ENCODE results near the gene IFIT5.
"Not testable (repeated sequence)": the region's sequence is repeated elsewhere in the genome, so short reads cannot be mapped to it uniquely, and the experiment has no call there.

Gene IFIT5

GRCh38 chr10:89410551-89410950, 3.8 kb upstream of the IFIT5 start:
- H3K27ac ChIP-seq (ENCODE audit: low read depth in 2 of 2, low read length in 2 of 2); H3K27me3 ChIP-seq (ENCODE audit: control insufficient read depth in 2 of 2, insufficient read depth in 2 of 2, low read length in 2 of 2): not testable (repeated sequence)

DNA sequence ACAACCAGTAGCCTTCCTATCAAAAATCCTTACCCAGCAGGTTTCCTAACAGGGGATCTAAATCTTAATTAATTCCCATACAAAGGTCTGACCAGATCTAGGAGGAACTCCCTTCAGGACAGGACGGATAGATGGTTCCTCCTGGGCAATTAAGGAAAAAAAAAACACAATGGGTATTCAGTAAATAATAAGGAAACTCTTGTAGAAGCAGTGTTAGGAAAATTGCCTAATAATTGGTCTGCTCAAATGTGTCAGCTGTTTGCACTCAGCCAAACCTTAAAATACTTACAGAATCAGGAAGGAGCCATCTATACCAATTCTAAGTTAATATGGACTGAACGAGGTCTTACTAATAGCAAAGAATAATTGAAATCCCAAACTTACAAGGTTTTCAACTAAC, 3.2 kb upstream of the IFIT5 start:
- H3K4me1 ChIP-seq (ENCODE audit: control insufficient read depth in 2 of 2, insufficient read depth in 2 of 2, low read length in 2 of 2) = peaks cover 10 to 13% of the 10 kb centered on the region in 2 donors
- H3K4me3 ChIP-seq (ENCODE audit: low read length in 2 of 2); H3K36me3 ChIP-seq (ENCODE audit: control insufficient read depth in 2 of 2, insufficient read depth in 2 of 2, low read length in 2 of 2); H3K27ac ChIP-seq (ENCODE audit: low read depth in 2 of 2, low read length in 2 of 2); H3K27me3 ChIP-seq (ENCODE audit: control insufficient read depth in 2 of 2, insufficient read depth in 2 of 2, low read length in 2 of 2); H3K9ac ChIP-seq (ENCODE audit: low read depth in 1 of 2, low read length in 2 of 2); H3K9me3 ChIP-seq (ENCODE audit: control insufficient read depth in 2 of 2, low read length in 2 of 2): not testable (repeated sequence)

More at GRCh38 chr10:89410551-89410950, 3.8 kb upstream of the IFIT5 start:
- H3K9ac ChIP-seq (ENCODE audit: low read depth in 1 of 2, low read length in 2 of 2); H3K4me1 ChIP-seq (ENCODE audit: control insufficient read depth in 2 of 2, insufficient read depth in 2 of 2, low read length in 2 of 2); H3K9me3 ChIP-seq (ENCODE audit: control insufficient read depth in 2 of 2, low read length in 2 of 2); H3K4me3 ChIP-seq (ENCODE audit: low read length in 2 of 2); H3K36me3 ChIP-seq (ENCODE audit: control insufficient read depth in 2 of 2, insufficient read depth in 2 of 2, low read length in 2 of 2): not testable (repeated sequence)

DNA sequence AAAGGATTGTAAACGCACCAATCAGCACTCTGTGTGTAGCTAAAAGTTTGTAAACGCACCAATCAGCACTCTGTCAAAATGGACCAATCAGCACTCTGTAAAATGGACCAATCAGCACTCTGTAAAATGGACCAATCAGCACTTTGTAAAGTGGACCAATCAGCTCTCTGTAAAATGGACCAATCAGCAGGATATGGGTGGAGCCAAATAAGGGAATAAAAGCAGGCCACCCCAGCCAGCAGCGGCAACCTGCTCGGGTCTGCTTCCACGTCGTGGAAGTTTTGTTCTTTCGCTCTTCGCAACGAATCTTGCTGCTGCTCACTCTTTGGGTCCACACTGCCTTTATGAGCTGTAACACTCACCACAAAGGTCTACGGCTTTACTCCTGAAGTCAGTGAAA, 2.1 kb upstream of the IFIT5 start:
- H3K27ac ChIP-seq (ENCODE audit: low read depth in 2 of 2, low read length in 2 of 2); H3K27me3 ChIP-seq (ENCODE audit: control insufficient read depth in 2 of 2, insufficient read depth in 2 of 2, low read length in 2 of 2); H3K36me3 ChIP-seq (ENCODE audit: control insufficient read depth in 2 of 2, insufficient read depth in 2 of 2, low read length in 2 of 2); H3K9ac ChIP-seq (ENCODE audit: low read depth in 1 of 2, low read length in 2 of 2); H3K9me3 ChIP-seq (ENCODE audit: control insufficient read depth in 2 of 2, low read length in 2 of 2); H3K4me3 ChIP-seq (ENCODE audit: low read length in 2 of 2): not testable (repeated sequence)
- peaks cover 10 to 17% of the 10 kb centered on the region in 2 donors for H3K4me1 ChIP-seq (ENCODE audit: control insufficient read depth in 2 of 2, insufficient read depth in 2 of 2, low read length in 2 of 2)

DNA sequence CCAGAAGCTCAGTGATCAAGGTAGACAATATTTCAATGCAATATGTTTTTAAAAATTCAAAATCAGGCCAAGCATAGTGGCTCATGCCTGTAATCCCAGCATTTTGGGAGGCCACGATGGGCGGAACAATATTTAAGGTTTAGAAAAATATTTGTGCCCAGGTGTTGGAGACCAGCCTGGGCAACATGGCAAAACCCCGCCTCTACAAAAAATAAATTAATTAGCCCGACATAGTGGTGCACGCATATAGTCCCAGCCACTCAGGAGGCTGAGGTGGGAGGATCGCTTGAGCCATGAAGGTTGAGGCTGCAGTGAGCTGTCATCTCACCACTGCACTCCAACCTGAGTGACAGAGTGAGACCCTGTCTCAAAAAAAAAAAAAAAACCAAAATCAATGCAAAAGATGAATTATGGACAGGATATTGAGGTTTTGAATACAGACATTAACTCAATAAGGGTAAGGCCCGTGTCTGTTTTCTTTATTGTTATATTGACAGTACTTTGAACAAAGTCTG, 913 bp upstream of the IFIT5 start:
- H3K9ac ChIP-seq (ENCODE audit: low read depth in 1 of 2, low read length in 2 of 2) = no peak overlapping the region
- peaks cover 0 to 3% of the 10 kb centered on the region in 2 donors for H3K36me3 ChIP-seq (ENCODE audit: control insufficient read depth in 2 of 2, insufficient read depth in 2 of 2, low read length in 2 of 2)
- no peaks in the 10 kb centered on the region for H3K27me3 ChIP-seq (ENCODE audit: control insufficient read depth in 2 of 2, insufficient read depth in 2 of 2, low read length in 2 of 2)
- H3K4me3 ChIP-seq (ENCODE audit: low read length in 2 of 2) = peak overlapping the region; percentile 95 to 96
- H3K9me3 ChIP-seq (ENCODE audit: control insufficient read depth in 2 of 2, low read length in 2 of 2) = no peaks in the 10 kb centered on the region
- peak overlapping the region in 1 of 2 donors; percentile 93 for H3K27ac ChIP-seq (ENCODE audit: low read depth in 2 of 2, low read length in 2 of 2)
- peaks cover 10 to 20% of the 10 kb centered on the region in 2 donors for H3K4me1 ChIP-seq (ENCODE audit: control insufficient read depth in 2 of 2, insufficient read depth in 2 of 2, low read length in 2 of 2)

DNA sequence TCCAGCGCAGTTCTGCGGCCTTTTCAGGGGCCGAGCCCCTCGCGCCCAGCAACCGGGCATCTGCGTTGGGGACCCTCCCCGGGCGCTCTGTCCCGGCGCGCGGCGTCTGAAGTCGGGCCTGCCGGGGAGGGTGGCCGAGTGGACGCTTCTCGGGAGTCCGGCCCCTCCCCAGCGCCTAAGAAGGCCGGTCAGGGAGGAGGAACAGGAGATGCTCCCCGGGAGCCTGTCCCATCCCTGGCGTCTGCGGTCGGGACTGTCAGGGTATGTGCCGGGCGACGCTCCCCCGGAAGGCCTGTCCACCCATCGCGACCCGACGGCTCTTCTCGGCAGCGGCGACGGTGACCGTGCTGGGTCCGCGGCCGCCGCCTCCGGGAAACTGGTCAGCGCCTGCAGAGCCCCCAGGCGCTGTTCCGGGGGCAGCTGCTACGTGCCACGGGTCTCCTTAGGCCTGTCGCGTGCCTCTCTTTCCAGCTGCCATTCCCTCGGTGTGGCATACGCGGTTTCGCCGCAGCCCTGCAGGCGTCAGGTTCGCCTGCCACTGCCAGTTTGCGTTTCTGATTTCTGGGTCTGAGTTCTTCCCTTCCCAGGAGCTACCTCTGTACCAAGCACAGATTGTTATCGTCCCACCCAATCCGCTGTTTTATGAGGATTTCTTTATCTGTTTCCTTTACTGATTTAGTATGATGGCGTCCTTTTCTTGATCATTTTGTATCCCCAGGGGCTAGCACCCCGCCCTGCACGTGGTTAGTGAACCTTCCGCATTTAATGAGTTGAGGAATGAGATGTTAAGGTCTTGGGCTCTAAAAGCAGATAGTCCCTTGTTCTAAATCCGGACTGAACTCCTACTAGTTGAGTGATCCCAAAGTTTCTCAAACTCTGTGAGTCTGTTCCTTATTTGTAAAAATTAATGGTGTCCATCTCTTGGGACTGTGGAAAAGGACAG, 782 bp downstream of the IFIT5 start:
- Histone ChIP-seq H3K9ac (ENCODE audit: low read depth in 1 of 2, low read length in 2 of 2) (peak overlapping the region; percentile 85 to 88), H3K27ac (ENCODE audit: low read depth in 2 of 2, low read length in 2 of 2) (peak overlapping the region; percentile 90 to 93), H3K36me3 (ENCODE audit: control insufficient read depth in 2 of 2, insufficient read depth in 2 of 2, low read length in 2 of 2) (peaks cover 0 to 3% of the 10 kb centered on the region in 2 donors), H3K4me1 (ENCODE audit: control insufficient read depth in 2 of 2, insufficient read depth in 2 of 2, low read length in 2 of 2) (peaks cover 10 to 20% of the 10 kb centered on the region in 2 donors), H3K4me3 (ENCODE audit: low read length in 2 of 2) (peak overlapping the region; percentile 95 to 96), H3K9me3 (ENCODE audit: control insufficient read depth in 2 of 2, low read length in 2 of 2) (no peaks in the 10 kb centered on the region), H3K27me3 (ENCODE audit: control insufficient read depth in 2 of 2, insufficient read depth in 2 of 2, low read length in 2 of 2) (no peaks in the 10 kb centered on the region)

DNA sequence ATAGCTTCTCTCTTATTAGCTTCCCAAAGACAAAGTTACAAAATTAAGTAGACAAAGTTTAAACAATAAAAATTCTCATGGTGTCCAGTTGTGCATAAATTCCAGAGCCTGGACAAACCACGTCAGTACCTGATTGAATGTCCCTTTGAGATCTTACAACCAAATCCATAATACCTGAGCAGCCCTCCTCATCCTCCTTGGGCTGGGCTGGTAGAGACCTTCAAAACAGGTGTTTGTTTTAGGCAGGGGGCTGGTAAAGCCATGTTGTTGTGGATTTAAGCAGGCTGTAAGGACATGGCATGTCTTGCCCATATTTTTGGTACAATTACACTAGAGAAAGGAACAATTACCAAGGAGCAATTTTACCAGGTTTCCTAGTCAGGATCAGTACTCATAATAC, 2.1 kb downstream of the IFIT5 start:
- Histone ChIP-seq H3K36me3 (ENCODE audit: control insufficient read depth in 2 of 2, insufficient read depth in 2 of 2, low read length in 2 of 2) (peaks cover 0 to 3% of the 10 kb centered on the region in 2 donors), H3K27me3 (ENCODE audit: control insufficient read depth in 2 of 2, insufficient read depth in 2 of 2, low read length in 2 of 2) (no peaks in the 10 kb centered on the region), H3K9ac (ENCODE audit: low read depth in 1 of 2, low read length in 2 of 2) (no peak overlapping the region), H3K4me3 (ENCODE audit: low read length in 2 of 2) (no peak overlapping the region), H3K4me1 (ENCODE audit: control insufficient read depth in 2 of 2, insufficient read depth in 2 of 2, low read length in 2 of 2) (peaks cover 10 to 20% of the 10 kb centered on the region in 2 donors), H3K9me3 (ENCODE audit: control insufficient read depth in 2 of 2, low read length in 2 of 2) (no peaks in the 10 kb centered on the region), H3K27ac (ENCODE audit: low read depth in 2 of 2, low read length in 2 of 2) (no peak overlapping the region)

- Histone ChIP-seq H3K4me3 (ENCODE audit: low read length in 2 of 2) (no peak overlapping the region), H3K36me3 (ENCODE audit: control insufficient read depth in 2 of 2, insufficient read depth in 2 of 2, low read length in 2 of 2) (peaks cover 0 to 3% of the 10 kb centered on the region in 2 donors), H3K9me3 (ENCODE audit: control insufficient read depth in 2 of 2, low read length in 2 of 2) (no peaks in the 10 kb centered on the region), H3K27ac (ENCODE audit: low read depth in 2 of 2, low read length in 2 of 2) (no peak overlapping the region), H3K9ac (ENCODE audit: low read depth in 1 of 2, low read length in 2 of 2) (no peak overlapping the region), H3K27me3 (ENCODE audit: control insufficient read depth in 2 of 2, insufficient read depth in 2 of 2, low read length in 2 of 2) (no peaks in the 10 kb centered on the region), H3K4me1 (ENCODE audit: control insufficient read depth in 2 of 2, insufficient read depth in 2 of 2, low read length in 2 of 2) (peaks cover 3 to 13% of the 10 kb centered on the region in 2 donors)
Observed at GRCh38 chr10:89419548-89419947, 5.2 kb downstream of the IFIT5 start.

GRCh38 chr10:89421018-89421476, 6.7 kb downstream of the IFIT5 start:
- Histone ChIP-seq H3K9ac (ENCODE audit: low read depth in 1 of 2, low read length in 2 of 2) (no peak overlapping the region), H3K27ac (ENCODE audit: low read depth in 2 of 2, low read length in 2 of 2) (no peak overlapping the region), H3K9me3 (ENCODE audit: control insufficient read depth in 2 of 2, low read length in 2 of 2) (no peaks in the 10 kb centered on the region), H3K4me3 (ENCODE audit: low read length in 2 of 2) (no peak overlapping the region), H3K36me3 (ENCODE audit: control insufficient read depth in 2 of 2, insufficient read depth in 2 of 2, low read length in 2 of 2) (peaks cover 0 to 3% of the 10 kb centered on the region in 2 donors), H3K27me3 (ENCODE audit: control insufficient read depth in 2 of 2, insufficient read depth in 2 of 2, low read length in 2 of 2) (no peaks in the 10 kb centered on the region), H3K4me1 (ENCODE audit: control insufficient read depth in 2 of 2, insufficient read depth in 2 of 2, low read length in 2 of 2) (peaks cover 0 to 8% of the 10 kb centered on the region in 2 donors)

- Histone ChIP-seq H3K27ac (ENCODE audit: low read depth in 2 of 2, low read length in 2 of 2) (no peak overlapping the region), H3K9ac (ENCODE audit: low read depth in 1 of 2, low read length in 2 of 2) (no peak overlapping the region), H3K4me3 (ENCODE audit: low read length in 2 of 2) (no peak overlapping the region), H3K9me3 (ENCODE audit: control insufficient read depth in 2 of 2, low read length in 2 of 2) (no peaks in the 10 kb centered on the region), H3K27me3 (ENCODE audit: control insufficient read depth in 2 of 2, insufficient read depth in 2 of 2, low read length in 2 of 2) (no peaks in the 10 kb centered on the region), H3K36me3 (ENCODE audit: control insufficient read depth in 2 of 2, insufficient read depth in 2 of 2, low read length in 2 of 2) (no peaks in the 10 kb centered on the region), H3K4me1 (ENCODE audit: control insufficient read depth in 2 of 2, insufficient read depth in 2 of 2, low read length in 2 of 2) (no peaks in the 10 kb centered on the region)
Observed at GRCh38 chr10:89425000-89425399, 10.6 kb downstream of the IFIT5 start.

DNA sequence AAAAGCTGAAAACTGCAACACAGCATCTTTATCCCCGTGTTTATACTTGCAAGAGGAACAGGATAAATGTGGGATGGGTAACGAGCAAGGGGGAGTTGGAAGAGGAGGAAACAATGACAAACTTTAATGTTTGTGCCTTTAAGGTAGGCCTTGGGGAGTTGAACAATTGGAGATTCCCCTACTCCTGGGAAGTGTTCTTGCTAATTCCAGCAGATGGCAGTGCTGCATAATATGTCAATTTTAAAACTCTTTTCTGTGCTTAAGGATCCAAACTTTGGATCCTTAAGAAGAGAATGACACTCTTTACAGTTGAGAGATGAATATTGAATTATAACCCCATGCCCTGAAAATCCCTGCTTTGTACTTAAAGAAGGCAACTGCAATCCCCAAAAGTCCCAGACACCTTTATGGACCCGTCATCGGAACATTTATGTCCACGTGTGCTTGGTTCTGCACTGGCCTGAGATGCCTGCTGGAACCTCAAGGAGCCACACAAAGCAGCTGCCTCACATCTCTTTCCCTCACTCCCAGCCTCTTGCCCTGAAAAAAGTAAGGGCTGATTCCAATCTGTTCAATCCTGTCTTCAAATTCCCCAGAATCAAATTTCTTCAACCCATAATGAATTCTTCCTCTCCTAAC, 12.0 kb downstream of the IFIT5 start:
- Histone ChIP-seq H3K9ac (ENCODE audit: low read depth in 1 of 2, low read length in 2 of 2) (no peak overlapping the region), H3K27me3 (ENCODE audit: control insufficient read depth in 2 of 2, insufficient read depth in 2 of 2, low read length in 2 of 2) (no peaks in the 10 kb centered on the region), H3K4me1 (ENCODE audit: control insufficient read depth in 2 of 2, insufficient read depth in 2 of 2, low read length in 2 of 2) (no peaks in the 10 kb centered on the region), H3K27ac (ENCODE audit: low read depth in 2 of 2, low read length in 2 of 2) (no peak overlapping the region), H3K9me3 (ENCODE audit: control insufficient read depth in 2 of 2, low read length in 2 of 2) (no peaks in the 10 kb centered on the region), H3K4me3 (ENCODE audit: low read length in 2 of 2) (no peak overlapping the region), H3K36me3 (ENCODE audit: control insufficient read depth in 2 of 2, insufficient read depth in 2 of 2, low read length in 2 of 2) (no peaks in the 10 kb centered on the region)
